ENCODE results near the gene FOXN3.
"Not testable (repeated sequence)": the region's sequence is repeated elsewhere in the genome, so short reads cannot be mapped to it uniquely, and the experiment has no call there.

FOXN3 gene

GRCh38 chr14:89114109-89114508, 302.9 kb downstream of the FOXN3 start:
- H3K27ac ChIP-seq: no peak overlapping the region
- no peak for DNase-seq (ENCODE audit: low spot score)
- no peak for TF ChIP-seq CTCF (conservative IDR thresholded peaks at IDR 0.05; ENCODE audit: low read depth)
- CTCF ChIA-PET: no interaction called here
- POLR2A ChIA-PET (ENCODE audit: low non-redundant PET): no interaction called here

GRCh38 chr14:89112720-89113119, 304.3 kb downstream of the FOXN3 start:
- POLR2A ChIA-PET (ENCODE audit: low non-redundant PET): no interaction called here
- CTCF ChIA-PET: no interaction called here
- no peak overlapping the region for H3K27ac ChIP-seq
- DNase-seq (ENCODE audit: low spot score): no peak
- no peak for TF ChIP-seq CTCF (conservative IDR thresholded peaks at IDR 0.05; ENCODE audit: low read depth)

DNA sequence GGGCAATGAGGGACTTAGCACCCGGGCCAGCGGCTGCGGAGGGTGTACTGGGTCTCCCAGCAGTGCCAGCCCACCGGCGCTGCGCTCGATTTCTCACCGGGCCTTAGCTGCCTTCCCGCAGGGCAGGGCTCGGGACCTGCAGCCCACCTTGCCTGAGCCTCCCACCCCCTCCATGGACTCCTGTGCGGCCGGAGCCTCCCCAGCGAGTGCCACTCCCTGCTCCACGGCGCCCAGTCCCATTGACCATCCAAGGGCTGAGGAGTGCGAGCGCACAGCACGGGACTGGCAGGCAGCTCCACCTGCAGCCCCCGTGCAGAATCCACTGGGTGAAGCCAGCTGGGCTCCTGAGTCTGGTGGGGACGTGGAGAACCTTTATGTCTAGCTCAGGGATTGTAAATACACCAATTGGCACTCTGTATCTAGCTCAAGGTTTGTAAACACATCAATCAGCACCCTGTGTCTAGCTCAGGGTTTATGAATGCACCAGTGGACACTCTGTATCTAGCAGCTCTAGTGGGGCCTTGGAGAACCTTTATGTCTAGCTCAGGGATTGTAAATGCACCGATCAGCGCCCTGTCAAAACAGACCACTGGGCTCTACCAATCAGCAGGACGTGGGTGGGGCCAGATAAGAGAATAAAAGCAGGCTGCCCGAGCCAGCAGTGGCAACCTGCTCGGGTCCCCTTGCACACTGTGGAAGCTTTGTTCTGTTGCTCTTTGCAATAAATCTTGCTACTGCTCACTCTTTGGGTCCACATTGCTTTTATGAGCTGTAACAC, 305.1 kb downstream of the FOXN3 start:
- CTCF ChIA-PET; H3K27ac ChIP-seq; POLR2A ChIA-PET (ENCODE audit: low non-redundant PET); DNase-seq (ENCODE audit: low spot score): not testable (repeated sequence)

DNA sequence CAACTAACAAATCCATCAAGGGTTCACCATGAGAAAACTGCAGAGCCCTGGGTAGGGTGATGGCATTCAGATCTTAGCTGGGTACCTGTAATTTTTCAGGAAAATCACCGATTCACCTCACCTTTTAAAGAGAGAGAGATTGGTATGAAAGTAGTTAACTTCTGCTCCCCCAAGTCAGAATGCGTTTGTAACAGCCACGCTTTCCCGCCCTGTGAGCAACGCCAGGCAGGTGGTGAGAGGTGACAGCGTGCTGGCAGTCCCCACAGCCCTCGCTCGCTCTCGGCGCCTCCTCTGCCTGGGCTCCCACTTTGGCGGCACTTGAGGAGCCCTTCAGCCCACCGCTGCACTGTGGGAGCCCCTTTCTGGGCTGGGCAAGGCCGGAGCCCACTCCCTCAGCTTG, 305.8 kb downstream of the FOXN3 start:
- POLR2A ChIA-PET (ENCODE audit: low non-redundant PET); CTCF ChIA-PET; DNase-seq (ENCODE audit: low spot score); H3K27ac ChIP-seq: not testable (repeated sequence)

DNA sequence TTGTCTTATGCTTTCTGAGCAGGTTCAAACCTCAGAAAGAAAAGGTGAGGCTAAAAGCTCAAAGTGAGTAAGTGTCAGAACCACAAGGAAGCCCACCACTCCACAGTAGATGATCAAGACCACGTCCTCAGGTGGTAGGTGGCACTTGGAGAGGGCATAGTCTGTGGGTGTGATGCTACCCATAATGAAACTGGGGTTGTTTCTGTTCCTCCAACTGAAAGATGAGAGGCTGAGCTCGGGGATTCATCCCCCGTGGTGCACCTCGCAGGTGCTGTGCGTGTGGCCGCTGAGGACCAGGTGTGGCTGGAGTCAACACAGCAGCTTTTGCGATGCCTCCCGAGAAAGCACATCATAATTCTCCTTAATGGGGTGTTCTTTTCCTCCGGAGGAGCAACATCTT, 306.9 kb downstream of the FOXN3 start:
- ChIA-PET POLR2A (ENCODE audit: low non-redundant PET) (no interaction called here), CTCF (no interaction called here)
- no peak for DNase-seq (ENCODE audit: low spot score)
- H3K27ac ChIP-seq: no peak overlapping the region
- no peak for TF ChIP-seq CTCF (conservative IDR thresholded peaks at IDR 0.05; ENCODE audit: low read depth)

DNA sequence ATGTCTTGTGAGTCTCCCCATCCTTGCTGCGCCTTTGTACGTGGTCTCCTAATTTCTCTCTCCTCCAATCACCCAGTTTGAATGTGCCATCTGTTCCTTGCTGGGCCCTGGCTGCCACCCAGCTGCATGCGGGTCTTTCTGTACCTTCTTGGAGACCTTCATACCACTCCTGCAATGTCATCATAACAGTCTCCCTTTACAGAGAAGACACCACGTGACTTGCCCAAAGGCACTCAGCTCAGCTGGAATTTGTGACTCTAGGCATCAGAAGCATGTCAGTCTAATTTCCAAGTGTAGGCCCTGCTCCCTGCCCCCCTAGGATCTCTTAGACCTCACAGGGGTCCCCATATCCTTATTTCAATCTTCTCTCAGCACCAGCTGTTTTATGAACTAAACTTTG, 308.4 kb downstream of the FOXN3 start:
- H3K27ac ChIP-seq: no peak overlapping the region
- CTCF ChIA-PET: interaction anchor here (0.6 kb wide), 1 partner anchor 82 kb away, joined by 3 read pairs; no protein-coding TSS in a partner anchor
- POLR2A ChIA-PET (ENCODE audit: low non-redundant PET): no interaction called here
- TF ChIP-seq CTCF (conservative IDR thresholded peaks at IDR 0.05; ENCODE audit: low read depth): no peak
- no peak for DNase-seq (ENCODE audit: low spot score)

DNA sequence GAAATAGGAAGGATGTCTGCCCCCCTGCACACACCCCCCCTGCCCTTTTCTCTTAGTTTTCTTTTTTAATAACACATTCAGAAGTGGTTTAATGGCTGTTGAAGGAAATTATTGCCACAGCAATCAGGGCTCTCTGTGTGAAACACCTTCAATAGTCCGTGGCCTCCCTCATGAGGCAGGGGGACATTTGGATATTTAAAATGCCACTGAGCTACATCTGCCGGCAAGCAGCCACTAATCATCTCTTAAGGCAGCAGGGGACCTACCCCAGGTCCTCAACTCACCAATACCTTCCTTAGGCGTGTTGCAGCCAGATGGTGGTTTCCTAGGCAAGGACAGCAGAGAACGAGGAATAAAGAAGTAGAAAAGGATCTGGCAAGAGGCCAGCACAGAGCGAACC, 309.4 kb downstream of the FOXN3 start:
- no peak overlapping the region for H3K27ac ChIP-seq
- POLR2A ChIA-PET (ENCODE audit: low non-redundant PET): no interaction called here
- no peak for DNase-seq (ENCODE audit: low spot score)
- CTCF ChIA-PET: interaction anchor here (0.6 kb wide), 2 partner anchors 828 to 1124 kb away, joined by 3 read pairs; no protein-coding TSS in a partner anchor
- no peak for TF ChIP-seq CTCF (conservative IDR thresholded peaks at IDR 0.05; ENCODE audit: low read depth)
